ENCODE measurements around the gene CNPY4.

The CNPY4 gene

DNA sequence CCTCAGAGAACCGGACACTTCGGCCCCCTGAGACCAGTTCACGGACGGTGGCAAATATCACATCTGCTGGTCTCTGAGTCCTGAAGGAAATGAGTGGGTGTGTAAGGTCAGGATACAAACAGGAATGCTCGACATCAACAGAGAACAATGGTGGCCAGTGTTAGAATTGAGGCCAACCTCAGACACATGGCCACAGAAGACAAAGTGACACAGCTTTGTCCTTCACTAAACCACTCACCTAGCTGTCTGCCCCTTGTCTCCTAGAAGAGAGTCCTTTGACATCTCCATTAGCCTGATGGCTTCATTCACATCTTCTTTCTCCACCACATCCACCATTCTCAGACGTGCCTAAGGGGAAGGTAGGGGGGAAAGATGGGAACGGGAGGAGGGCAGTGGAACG is 26.4 kb upstream of the CNPY4 start:
- FAIRE-seq, result no peak

DNA sequence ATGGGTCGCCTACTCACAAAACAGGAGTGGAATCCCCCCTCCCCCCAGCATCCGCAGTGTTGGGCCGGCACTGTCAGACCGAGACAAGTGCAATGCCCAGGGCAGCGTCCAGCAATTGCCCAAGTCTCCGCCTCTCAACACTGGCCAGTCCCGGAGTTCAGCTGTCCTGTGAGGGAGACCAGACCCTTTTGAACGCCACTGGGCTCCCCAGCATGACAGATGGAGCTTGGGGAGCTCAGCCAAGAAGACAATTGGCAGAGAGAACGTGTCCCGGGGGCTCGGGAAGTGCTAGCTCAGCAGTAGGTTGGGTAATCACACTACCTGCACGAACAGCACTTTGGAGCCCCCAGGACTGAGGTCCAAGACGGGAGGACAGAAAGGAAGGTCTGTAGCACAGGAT is 25.9 kb upstream of the CNPY4 start:
- no peak for FAIRE-seq

DNA sequence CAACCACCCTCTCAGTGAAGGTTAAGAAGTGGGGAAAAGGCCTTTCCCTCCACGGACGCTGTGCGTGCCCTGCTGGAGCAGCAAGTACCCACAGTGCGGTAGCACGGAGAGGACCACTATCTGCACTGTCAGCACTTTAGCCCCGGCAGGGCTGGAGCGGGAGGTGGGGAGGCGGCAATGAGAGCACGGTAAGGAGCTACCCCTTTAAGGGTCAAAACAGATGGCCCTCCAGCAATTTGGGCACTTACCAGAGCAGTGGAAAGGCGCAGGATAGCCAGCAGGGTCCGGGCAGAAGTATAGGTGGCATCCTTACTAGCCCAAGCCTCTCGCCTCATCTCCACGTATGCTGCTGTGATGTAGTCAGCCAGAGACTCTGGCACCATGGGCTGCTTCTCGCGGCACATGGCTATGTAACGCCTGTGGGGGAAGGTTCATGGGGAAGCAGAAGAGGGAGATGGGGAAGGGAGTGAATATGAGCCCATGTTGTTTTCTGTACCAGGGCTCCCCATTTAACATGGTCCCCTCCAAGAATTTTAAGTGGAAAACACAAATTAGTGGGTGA is 25.4 kb upstream of the CNPY4 start:
- FAIRE-seq, result no peak

DNA sequence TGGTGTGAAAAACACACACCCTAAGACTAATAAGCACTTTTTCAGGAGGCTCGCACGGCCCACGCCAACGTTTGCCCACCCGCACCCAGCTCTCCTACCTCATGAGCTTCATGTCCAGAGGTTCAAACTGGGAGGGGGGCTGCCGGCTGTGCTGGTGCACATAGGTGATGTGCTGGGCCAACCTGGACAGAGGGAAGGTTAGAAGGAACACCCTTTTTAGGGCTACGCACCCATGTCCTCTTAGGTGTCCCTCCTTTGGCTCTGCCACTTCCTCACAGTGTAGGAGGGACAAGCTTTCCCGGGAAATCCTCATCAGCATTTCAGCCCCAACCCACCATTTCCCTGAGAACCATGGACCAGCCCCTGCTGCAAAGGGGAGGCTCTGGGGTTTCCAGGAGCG is 24.1 kb upstream of the CNPY4 start:
- no peak for FAIRE-seq

DNA sequence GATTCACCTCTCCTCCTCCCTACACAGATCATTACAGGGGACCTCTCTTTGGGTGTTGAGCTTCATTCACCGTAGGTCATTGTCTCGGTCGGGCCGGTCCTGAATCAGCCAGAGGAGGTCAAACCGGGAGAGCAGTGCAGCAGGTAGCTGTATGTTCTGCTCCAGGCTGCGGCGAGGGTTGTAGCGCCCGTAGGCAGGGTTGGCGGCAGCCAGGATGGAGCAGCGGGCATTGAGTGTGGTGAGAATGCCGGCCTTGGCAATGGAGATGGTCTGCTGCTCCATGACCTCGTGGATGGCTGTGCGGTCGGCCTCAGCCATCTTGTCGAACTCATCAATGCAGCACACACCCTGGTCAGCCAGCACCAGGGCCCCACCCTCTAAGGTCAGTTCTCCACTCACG is 23.7 kb upstream of the CNPY4 start:
- FAIRE-seq, result no peak

DNA sequence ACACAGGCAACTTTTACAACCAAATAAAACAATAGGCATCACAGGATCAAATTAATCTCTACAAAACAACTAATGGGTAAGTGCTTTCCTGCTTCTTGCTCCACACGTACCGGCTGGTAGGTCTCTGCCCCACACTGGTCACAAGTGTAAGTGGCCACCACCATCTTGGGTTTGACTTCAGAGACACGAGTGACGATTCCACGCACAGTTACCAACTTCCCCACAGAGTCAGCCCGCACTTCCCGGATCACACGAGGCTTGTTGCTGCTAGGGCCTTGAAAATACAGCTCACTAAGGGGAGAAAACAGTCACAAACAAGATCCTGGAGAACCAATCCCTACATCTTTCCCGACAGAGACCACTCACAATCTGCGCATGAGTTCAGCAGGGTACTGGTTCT is 20.5 kb upstream of the CNPY4 start:
- FAIRE-seq, result no peak

DNA sequence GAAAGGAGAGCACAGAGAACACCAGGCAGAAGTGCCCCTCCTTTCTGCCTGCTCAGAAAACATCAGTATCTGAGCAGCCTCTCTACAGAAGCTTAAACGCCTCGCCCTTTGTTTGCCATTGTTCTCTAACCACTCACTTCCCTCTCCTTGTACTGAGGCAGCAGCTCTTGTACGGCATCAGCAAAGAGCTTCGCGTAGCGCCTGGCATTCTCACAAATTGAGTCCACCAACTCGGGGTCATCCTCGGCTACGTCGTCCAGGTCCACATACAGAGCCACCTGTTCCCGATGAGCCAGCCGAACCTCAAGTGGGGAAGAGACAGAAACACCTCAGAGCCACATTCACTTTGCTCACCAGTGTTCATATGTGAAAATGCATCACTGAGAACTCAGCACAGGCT is 20.0 kb upstream of the CNPY4 start:
- FAIRE-seq, result no peak

DNA sequence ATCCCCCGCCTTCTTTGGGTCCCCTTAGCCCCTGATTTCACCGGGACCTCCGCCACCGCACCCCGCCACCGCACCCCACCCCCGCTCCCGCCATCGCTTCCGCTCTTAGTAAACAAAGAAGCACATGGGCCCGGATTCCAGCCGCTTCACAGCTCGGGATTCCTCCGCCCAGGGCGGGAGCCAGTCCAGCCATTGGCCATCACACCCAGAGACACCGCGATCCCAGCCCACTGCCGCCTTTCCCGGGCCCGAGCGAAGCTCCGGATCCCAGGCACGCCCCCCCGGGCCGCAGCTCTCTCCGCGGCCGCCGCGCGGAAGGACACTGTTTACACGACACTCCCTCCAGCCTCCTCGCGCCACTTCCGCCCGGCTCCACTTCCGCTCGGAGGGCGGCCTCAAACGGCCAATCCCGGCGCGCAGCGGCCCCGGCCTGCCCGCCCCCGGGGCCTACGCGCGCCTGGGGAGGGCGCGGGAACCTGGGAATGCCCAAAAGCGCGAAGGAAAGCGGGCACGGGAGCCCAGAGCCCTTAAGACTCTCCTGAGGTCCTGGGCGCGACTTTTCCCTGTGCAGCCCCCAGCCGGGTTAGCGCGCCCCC is 18.9 kb upstream of the CNPY4 start:
- no peak for FAIRE-seq

DNA sequence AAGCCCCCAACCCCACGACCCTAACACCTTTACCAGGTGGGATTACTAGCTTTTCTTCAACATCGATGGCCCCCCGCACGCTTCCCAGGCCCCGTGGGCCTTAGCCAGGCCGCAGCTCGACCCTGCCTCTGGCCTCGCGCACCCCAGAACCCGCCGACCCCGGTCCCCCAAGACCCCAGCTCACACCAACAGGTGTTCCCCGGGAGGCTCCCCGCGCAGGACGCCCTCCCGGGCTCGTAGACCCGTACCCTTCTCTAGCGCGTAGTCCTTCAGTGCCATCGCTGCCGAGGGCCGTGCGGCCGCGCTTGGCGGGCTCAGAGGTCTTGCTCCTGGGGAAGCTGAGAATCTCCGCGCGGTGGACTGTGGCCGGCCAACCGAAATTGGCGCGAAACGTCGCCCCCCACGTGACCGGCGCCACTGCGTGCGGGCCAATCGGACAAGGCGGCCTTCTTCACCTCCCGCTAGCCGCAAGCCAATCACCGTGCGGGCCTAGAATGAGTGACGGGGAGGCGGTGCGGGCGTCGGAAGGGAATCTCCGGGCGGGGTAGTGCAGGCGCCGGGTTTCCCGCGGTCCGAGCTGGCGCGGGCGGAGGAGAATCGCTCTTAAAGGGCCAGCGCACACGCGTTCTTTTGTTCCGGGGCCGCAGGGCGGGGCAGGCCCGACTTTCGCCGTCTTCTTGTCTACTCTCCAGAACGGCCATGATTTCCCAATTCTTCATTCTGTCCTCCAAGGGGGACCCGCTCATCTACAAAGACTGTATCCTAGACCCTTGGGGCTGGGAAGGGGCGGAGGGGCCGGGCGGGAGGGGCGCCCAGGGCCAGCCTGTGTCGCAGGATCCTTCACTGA is 18.2 kb upstream of the CNPY4 start, which contains the start of the genes AP4M1 and MCM7:
TSS of gene AP4M1 (plus strand) at position 628 of the 847 bp plus-strand sequence. CDS start at position 700, 72 bp downstream.
TSS of gene MCM7 (minus strand) at position 382 of the 847 bp plus-strand sequence. CDS start at position 279, 103 bp downstream.
- FAIRE-seq, result no peak

DNA sequence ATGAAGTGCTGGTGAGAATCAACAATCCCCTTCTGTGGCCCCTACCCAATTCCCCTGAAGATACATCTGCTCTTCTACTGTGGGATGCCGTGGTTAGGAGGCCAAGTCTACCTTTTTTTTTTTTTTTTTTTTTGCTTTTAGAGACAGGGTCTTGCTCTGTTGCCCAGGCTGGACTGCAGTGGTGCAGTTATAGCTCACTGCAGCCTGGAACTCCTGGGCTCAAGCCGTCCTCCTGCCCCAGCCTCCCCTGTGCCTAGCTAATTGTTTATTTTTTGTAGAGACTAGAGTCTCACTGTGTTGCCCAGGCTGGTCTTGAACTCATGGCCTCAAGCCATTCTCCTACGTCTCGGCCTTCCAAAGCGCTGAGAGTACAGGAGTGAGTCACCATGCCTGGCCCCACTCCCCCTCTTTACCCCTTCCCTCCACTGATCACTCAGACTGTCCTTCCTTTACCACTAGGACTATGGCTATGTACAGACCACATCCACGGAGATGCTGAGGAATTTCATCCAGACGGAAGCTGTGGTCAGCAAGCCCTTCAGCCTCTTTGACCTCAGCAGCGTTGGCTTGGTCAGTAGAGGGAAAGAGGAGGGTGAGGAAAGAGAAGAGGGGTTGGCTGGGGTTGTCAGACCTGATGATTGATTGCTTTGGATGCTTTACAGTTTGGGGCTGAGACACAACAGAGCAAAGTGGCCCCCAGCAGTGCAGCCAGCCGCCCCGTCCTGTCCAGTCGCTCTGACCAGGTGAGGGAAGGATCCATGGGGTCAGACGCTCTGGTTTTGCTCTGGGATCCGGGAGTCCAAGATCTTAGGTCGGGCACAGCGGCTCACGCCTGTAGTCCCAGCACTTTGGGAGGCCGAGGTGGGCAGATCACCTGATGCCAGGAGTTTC is 16.2 kb upstream of the CNPY4 start:
- FAIRE-seq, result no peak

DNA sequence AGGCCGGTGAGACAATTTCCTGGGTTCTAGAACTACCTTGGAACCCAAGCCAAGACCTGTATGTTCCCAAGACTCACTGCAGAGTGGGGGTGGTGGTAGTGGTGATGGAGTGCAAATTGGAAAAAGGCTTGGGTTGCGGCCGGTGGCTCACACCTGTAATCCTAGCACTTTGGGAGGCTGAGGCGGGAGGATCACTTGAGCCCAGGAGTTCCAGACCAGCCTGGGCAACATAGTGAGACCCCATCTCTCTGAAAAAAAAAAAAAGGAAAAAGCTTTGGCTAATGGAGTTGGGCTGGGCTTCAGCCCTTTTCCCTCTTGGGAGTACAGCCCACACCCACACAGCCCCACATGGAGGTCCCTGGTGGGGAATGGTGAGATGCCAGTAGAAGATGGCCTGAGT is 13.9 kb upstream of the CNPY4 start:
- FAIRE-seq, result no peak

DNA sequence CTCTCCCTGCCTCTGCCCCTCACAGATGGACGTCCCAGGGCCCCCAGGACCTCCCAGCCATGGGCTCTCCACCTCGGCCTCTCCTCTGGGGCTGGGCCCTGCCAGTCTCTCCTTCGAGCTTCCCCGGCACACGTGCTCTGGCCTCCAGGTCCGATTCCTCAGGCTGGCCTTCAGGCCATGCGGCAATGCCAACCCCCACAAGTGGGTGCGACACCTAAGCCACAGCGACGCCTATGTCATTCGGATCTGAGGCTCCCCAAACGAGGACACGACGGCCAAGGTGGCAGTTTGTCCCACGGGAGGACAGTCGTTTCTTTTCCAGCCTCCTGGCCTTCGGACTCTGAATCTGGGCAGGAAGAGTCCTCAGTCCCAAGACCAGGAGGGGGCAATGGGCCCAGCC is 12.8 kb upstream of the CNPY4 start:
- FAIRE-seq, result no peak

DNA sequence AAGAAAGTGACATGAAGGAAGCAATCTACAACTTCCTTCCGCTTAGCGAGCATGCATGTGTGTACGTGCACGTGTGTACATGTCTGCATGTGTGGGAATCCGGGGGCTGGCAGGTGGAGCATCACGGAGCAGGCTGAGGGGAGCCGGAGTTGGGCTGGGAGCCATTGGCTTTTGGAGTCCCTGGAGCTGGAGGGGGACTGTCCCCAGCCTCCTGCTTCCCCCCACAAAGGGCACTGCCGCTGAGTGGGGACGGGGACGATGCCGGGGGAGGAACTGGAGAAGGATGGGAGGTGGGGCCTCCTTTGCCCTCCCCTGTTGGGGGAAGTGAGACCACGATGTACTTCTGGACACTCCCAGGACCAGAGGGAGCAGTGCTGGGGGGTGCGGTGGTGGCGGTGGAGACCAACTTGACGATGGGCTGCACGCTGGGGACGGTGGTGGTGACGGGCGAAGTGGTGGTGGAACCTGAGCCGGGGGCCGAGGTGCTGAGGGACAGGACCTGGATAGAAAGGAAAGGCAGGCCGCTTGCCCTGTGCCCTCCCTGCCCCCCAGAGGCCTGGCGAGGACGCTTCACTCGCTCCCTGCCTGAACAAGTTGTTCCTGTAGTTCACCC is 12.2 kb upstream of the CNPY4 start:
- FAIRE-seq, result no peak

DNA sequence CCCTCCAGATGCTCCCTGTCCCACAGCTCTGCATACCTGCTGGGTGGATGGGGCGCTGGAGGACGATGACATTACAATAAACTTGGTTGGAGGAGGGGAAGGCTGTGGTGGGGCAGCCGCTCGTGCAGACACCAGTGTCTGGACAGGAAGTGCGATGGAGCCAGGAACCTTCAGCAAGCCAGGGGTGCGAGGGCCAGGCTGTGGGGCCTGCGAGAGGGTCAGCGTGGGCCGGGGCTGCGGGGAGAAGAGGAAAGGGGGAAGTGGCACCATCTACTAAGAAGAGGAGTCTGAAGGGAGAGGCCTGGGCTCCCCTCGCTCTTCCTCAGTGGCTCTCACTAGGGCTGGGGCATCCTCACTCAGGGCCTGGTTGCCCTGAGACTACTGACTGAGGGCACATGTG is 11.5 kb upstream of the CNPY4 start:
- FAIRE-seq, result no peak

DNA sequence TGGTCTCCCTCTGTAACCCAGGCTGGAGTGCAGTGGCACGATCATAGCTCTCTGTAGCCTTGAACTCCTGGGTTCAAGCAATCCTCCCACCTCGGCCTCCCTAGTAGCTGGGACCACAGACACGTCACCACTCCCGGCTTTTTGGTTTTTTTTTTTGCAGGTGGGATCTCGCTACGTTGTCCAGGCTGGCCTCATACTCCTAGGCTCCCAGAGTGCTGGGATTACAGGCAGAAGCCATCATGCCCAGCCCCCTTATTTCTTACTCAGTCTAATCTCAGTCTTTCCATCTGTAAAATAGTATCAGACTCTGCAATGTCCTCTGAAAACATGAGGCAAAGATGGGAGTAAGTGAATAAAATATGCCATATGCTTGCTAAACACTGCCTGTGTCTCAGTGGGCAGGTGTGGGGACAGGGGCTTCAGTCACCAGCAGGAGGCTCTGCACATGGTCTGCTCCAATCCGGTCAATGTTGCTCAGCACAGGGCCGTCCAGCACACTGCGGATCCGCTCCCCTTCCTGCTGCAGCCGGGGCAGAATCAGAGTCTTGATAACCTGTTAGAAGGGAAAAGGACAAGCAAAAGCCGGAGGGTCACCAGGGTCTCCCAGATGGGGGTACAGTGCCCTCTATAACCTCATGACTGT is 9.8 kb upstream of the CNPY4 start:
- no peak for FAIRE-seq

DNA sequence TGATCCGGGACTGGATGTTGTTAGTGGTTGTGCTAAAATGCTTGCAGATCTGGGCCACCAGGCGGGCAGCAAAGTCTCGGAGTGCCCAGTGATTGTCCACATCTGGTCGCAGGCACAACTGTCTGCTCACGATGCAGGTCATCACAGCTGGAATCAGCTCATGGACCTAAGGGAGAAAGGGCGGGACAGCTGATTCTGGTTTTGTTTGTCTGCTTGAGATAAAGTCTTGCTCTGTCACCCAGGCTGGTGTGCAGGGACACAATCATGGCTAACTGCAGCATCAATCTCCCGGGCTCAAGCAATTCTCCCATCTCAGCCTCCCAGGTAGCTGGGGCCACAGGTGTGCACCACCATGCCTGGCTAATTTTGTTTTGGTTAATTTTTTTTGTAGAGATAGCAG is 8.3 kb upstream of the CNPY4 start:
- FAIRE-seq, result no peak

DNA sequence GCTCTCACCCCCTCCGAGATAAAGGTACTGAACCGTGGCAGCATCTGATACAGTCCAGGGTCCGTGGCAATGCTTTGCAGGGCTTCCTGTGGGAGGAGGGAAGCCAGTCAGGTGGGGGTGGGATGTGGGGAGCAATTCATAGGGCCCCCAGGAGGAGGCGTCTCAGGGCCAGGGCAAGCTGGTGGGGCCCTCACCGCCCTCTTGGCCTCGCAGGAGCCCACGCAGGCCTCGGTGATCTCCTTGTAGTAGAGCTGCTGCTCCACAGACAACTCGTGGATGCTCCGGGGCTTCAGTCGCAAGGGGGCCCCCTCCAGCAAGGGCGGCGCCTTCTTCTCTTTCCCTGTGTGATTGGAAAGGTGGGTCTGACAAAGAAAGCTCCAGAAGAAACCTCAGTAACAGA is 7.5 kb upstream of the CNPY4 start:
- no peak for FAIRE-seq

DNA sequence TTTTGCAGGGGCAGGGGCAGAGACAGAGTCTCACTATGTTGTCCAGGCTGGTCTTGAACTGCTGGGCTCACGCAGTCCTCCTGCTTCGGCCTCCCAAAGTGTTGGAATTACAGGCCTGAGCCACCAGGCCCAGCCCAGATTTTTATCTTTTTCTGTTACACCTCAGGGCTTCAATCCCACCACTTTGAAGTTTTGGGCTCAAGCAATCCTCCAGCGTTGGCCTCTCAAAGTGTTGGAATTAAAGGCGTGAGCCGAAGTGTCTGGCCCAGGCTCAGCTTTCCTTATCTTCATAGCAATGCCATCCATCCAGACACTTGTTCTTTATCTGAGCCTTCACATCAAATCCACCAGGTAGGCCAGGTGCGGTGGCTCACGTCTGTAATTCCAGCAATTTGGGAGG is 4.4 kb upstream of the CNPY4 start:
- FAIRE-seq, result no peak

DNA sequence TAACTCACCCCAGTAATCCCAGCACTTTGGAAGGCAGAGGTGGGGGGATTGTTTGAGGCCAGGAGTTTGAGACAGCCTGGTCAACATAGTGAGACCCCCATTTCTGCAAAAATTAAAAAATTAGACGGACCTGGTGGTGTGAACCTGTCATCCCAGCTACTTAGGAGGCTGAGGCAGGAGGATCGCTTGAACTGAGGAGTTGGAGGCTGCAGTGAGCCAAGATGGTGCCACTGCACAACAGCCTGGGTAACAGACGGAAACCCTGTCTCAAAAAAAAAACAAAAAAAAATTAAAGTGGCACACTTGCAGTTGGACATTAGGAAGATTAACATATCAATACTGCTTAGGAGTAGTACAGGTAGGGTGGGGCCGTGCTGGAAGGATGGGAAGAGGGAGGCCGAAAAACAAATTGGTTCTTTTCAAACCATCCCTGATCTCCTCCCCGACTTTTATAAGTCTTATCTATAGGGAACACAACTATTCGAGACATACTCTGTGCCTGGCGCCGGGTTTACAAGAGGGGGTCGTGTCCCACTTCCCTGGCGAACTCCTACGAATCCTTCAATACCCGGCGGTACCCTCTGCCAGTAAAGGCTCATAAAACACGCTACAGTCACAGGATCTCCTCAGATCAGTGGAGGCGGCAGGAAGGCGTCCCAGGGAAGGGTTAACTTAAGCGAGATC is 904 bp upstream of the CNPY4 start:
- FAIRE-seq, result no peak

DNA sequence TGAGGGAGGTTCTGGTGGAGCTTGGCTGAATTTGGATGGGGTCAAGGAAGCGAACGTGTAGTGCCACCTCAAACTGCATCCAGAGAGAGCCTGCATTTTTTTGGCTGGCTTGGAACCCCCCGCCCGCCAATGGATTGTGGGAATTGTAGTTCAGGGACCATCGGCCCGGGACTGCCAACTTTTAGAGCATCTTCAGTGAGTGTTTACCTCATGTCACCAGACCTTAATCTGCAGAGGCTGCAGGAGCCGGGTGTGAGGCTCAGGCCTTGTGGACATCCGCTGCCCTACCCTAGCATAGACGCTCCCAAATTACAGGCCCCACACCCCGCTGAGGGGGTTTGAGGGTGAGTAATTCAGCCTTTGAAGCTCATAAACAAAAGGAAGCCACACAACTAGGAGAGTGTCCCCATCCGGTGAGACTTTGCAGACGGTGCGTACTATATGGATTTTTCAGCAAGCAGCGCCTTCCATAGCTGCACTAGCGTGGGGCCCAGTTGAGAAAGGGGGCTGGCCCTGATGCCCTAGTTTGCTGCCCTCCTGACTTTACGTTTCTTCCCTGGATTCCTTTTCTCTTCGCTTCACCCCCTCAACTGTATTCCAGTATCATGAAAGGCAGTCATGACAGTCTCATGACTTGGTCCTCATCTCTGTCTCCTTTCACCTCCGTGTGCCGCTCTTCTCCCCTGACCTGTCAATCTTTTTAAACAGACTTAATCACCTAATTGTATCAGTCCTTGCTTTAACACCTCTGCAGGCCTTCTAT is 717 bp downstream of the CNPY4 start:
- no peak for FAIRE-seq

DNA sequence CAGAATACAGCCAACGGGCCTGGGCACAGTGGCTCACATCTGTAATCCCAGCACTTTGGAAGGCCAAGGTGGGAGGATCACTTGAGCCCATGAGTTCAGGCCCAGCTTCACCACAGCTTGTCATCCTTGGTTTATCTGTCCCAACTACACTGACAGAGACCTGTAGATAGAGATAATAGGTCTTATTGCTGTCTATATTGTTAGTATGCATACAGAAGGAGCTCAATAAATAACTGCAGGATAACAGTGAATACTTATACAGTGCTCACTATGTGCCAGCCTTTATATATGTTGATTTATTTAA is 1.3 kb downstream of the CNPY4 start:
- FAIRE-seq, result no peak

Data from colon (tissue), 2 donors.